Measurements from ENCODE around the gene TOP3B.
A peak's percentile ranks its signal among the peaks of the same experiment; 100 is the strongest.

The TOP3B gene

GRCh38 chr22:21982338-21982965 lies at the start of gene TOP3B:
TOP3B (minus strand) TSS chr22:21982787; CDS start chr22:21975709, 7,078 bp downstream.
- peak; percentile 68 for DNase-seq (ENCODE audit: low spot score)

- no peak for DNase-seq (ENCODE audit: low spot score)
Observed at GRCh38 chr22:22031183-22031945, 48.8 kb upstream of the TOP3B start.

GRCh38 chr22:22030493-22031182 lies 48.1 kb upstream of the TOP3B start:
- no peak for DNase-seq (ENCODE audit: low spot score)

- DNase-seq (ENCODE audit: low spot score) = no peak
Observed at GRCh38 chr22:22027955-22028354, 45.4 kb upstream of the TOP3B start.

- no peak for DNase-seq (ENCODE audit: low spot score)
Observed at GRCh38 chr22:22026157-22026831, 43.7 kb upstream of the TOP3B start.

- no peak for DNase-seq (ENCODE audit: low spot score)
Observed at GRCh38 chr22:22025320-22026156, 43.0 kb upstream of the TOP3B start.

GRCh38 chr22:22024440-22024839 lies 41.9 kb upstream of the TOP3B start:
- DNase-seq (ENCODE audit: low spot score) = no peak

GRCh38 chr22:22023581-22024137 lies 41.1 kb upstream of the TOP3B start:
- DNase-seq (ENCODE audit: low spot score) = peak; percentile 7

- DNase-seq (ENCODE audit: low spot score) = no peak
Observed at GRCh38 chr22:22022947-22023534, 40.5 kb upstream of the TOP3B start.

GRCh38 chr22:22022255-22022840 lies 39.8 kb upstream of the TOP3B start:
- DNase-seq (ENCODE audit: low spot score) = no peak

- DNase-seq (ENCODE audit: low spot score) = no peak
Observed at GRCh38 chr22:22021162-22021750, 38.7 kb upstream of the TOP3B start.

GRCh38 chr22:22020425-22020852 lies 37.9 kb upstream of the TOP3B start:
- no peak for DNase-seq (ENCODE audit: low spot score)

GRCh38 chr22:22019659-22020424 lies 37.3 kb upstream of the TOP3B start:
- no peak for DNase-seq (ENCODE audit: low spot score)

GRCh38 chr22:22018825-22019658 lies 36.5 kb upstream of the TOP3B start:
- no peak for DNase-seq (ENCODE audit: low spot score)

- DNase-seq (ENCODE audit: low spot score) = no peak
Observed at GRCh38 chr22:22015631-22016030, 33.0 kb upstream of the TOP3B start.

- no peak for DNase-seq (ENCODE audit: low spot score)
Observed at GRCh38 chr22:22014285-22014659, 31.7 kb upstream of the TOP3B start.

- DNase-seq (ENCODE audit: low spot score) = no peak
Observed at GRCh38 chr22:22013559-22014284, 31.1 kb upstream of the TOP3B start.

- no peak for DNase-seq (ENCODE audit: low spot score)
Observed at GRCh38 chr22:22011964-22012363, 29.4 kb upstream of the TOP3B start.

All from kidney capillary endothelial cell (primary cell).